Pancreas (tissue), 10 donors: ENCODE data around the gene BPIFB6. TPM values are rescaled to one million over a fixed set of nuclear protein-coding genes. Genes with fewer than 3 reads are reported as not detected.

ENCODE experiments used
- ATAC-seq, 4 donors: fragments of 200-7000 bp; cut with Tn5 transposase; one replicate each; pipeline versions ENCODE4 v1.8.0 to v1.9.1; 2020; ENCODE audit warnings: mild to moderate bottlenecking in 4 of 4, moderate library complexity in 4 of 4
- DNase-seq, 6 donors: peaks; one replicate each; pipeline ENCODE4 v3.0.0-alpha.2; 2020
- FAIRE-seq: peaks from 2 replicates; lab custom pipeline; 2012; peaks lifted over from hg19 to GRCh38; lab: Jason Lieb, UNC
- H3K27ac ChIP-seq, 4 donors: fragments of 200-600 bp; sonication (generic); 1 replicate in 3 of 4; 2 replicates in 1 of 4; pipeline versions ENCODE4 v1.5.0 to v1.8.0; 2020
- H3K27me3 ChIP-seq, 4 donors: fragments of 200-600 bp; one replicate each; pipeline ENCODE4 v1.8.0; 2021
- H3K36me3 ChIP-seq, 3 donors: fragments of 200-600 bp; sonication (generic) in 1 of 3; one replicate each; pipeline versions ENCODE4 v1.5.0 to v1.8.0; 2020 to 2021
- H3K4me1 ChIP-seq, 3 donors: fragments of 200-600 bp; one replicate each; pipeline ENCODE4 v1.8.0; 2021
- H3K4me3 ChIP-seq, 4 donors: fragments of 200-600 bp; sonication (generic) in 2 of 4; one replicate each; pipeline versions ENCODE4 v1.5.0 to v1.8.0; 2020 to 2021
- H3K9me3 ChIP-seq, 4 donors: fragments of 200-600 bp; one replicate each; pipeline ENCODE4 v1.8.0; 2021
- CTCF ChIP-seq, 4 donors: fragments of 200-600 bp; sonication (generic) in 3 of 4; IDR thresholded peaks; one replicate each; pipeline versions ENCODE4 v1.5.0 to v1.8.0; 2021; ENCODE audit warnings: antibody characterized with exemption in 4 of 4
- WGBS, 2 donors: extraction: QIAGEN DNeasy Blood & Tissue Kit; methylation state at CpG; one replicate each; pipeline ENCODE4 v1.1.7; 2013; 5-methylcytosine and 5-hydroxymethylcytosine counted together
- intact Hi-C, 3 donors: fragments of 100-400 bp; cut with DNase I; formaldehyde crosslinking; loops; one replicate each; pipeline versions ENCODE4 v1.11.1 to v1.14.2; 2022
- polyA plus RNA-seq, 2 donors: library from polyadenylated mRNA; stranded (reverse); fragments of 200-250 nt; gene quantifications; one replicate each; pipeline ENCODE4 v1.2.3, GENCODE V29; 2013
- total RNA-seq, 6 donors: library from RNA; stranded (reverse); fragmentation: NEBNext Ultra II Directional in 4 of 6; extraction: Animal tissue kit (Norgen Biotek cat#: 25700) in 4 of 6; gene quantifications; one replicate each; pipeline versions ENCODE4 v1.2.1 to v1.2.4, GENCODE V29; 2021 to 2023
- donor health status: healthy with polysubstance abuse.
- donor health status: DM: no; HTN: no; CAD: no; lungs with moderate emphysema.
- donor health status: DM: no; HTN: no; CAD: no.
- donor health status: control.
- donor health status: control.
- donor health status: Bipolar disorder and iron deficiency.
- donor health status: DM: yes; HTN: yes; CAD: no.
- donor health status: DM: no; HTN: no; CAD: no.
- donor health status: DM: no; HTN: no; CAD: no.
- donor health status: DM: yes; HTN: yes; CAD: no.

BPIFB6 gene
- total and polyA plus RNA-seq, 8 donors, result not detected

- no peak for FAIRE-seq
- WGBS, 2 donors, result 63 to 71% methylated on average over 5 of the region's 5 CpGs
- intact Hi-C loops, result no loop called here
- no peak for TF ChIP-seq CTCF (IDR thresholded peaks at IDR 0.05)
- H3K27me3 ChIP-seq, result no peaks in the 10 kb centered on the region
- no peak overlapping the region for H3K27ac ChIP-seq
- H3K9me3 ChIP-seq, result no peaks in the 10 kb centered on the region
- no peak for ATAC-seq
- H3K4me3 ChIP-seq, result no peak overlapping the region
- DNase-seq, result no peak
- no peaks in the 10 kb centered on the region for H3K36me3 ChIP-seq
- no peaks in the 10 kb centered on the region for H3K4me1 ChIP-seq
These were observed 2.7 kb downstream of the BPIFB6 start for GRCh38 chr20:33034115-33034514.

GRCh38 chr20:33034901-33035492 is 3.5 kb downstream of the BPIFB6 start:
- no peaks in the 10 kb centered on the region for H3K4me1 ChIP-seq
- intact Hi-C loops, result no loop called here
- no peak for FAIRE-seq
- 66 to 73% methylated on average over 6 of the region's 6 CpGs for WGBS, 2 donors
- H3K36me3 ChIP-seq, result no peaks in the 10 kb centered on the region
- no peak for DNase-seq
- H3K9me3 ChIP-seq, result no peaks in the 10 kb centered on the region
- no peaks in the 10 kb centered on the region for H3K27me3 ChIP-seq
- ATAC-seq, result no peak
- no peak overlapping the region for H3K4me3 ChIP-seq
- H3K27ac ChIP-seq, result no peak overlapping the region
- TF ChIP-seq CTCF (IDR thresholded peaks at IDR 0.05), result no peak

GRCh38 chr20:33037456-33037855 is 6.0 kb downstream of the BPIFB6 start:
- DNase-seq (no peak), FAIRE-seq (no peak), ATAC-seq (no peak)
- no peak for TF ChIP-seq CTCF (IDR thresholded peaks at IDR 0.05)
- Histone ChIP-seq H3K4me3 (no peak overlapping the region), H3K9me3 (no peaks in the 10 kb centered on the region), H3K27ac (no peak overlapping the region), H3K36me3 (no peaks in the 10 kb centered on the region), H3K27me3 (no peaks in the 10 kb centered on the region), H3K4me1 (no peaks in the 10 kb centered on the region)
- 49 to 52% methylated on average over 5 of the region's 5 CpGs for WGBS, 2 donors
- intact Hi-C loops, result no loop called here

- WGBS, 2 donors, result 68 to 75% methylated on average over 4 of the region's 4 CpGs
- no peak for ATAC-seq
- H3K27ac ChIP-seq, result no peak overlapping the region
- intact Hi-C loops, result no loop called here
- DNase-seq, result no peak
- no peaks in the 10 kb centered on the region for H3K9me3 ChIP-seq
- H3K36me3 ChIP-seq, result no peaks in the 10 kb centered on the region
- H3K4me3 ChIP-seq, result no peak overlapping the region
- H3K4me1 ChIP-seq, result no peaks in the 10 kb centered on the region
- no peak for TF ChIP-seq CTCF (IDR thresholded peaks at IDR 0.05)
- FAIRE-seq, result no peak
- H3K27me3 ChIP-seq, result no peaks in the 10 kb centered on the region
These were observed 6.8 kb downstream of the BPIFB6 start for GRCh38 chr20:33038243-33038642.

GRCh38 chr20:33042430-33042829 is 11.0 kb downstream of the BPIFB6 start:
- no peak overlapping the region for H3K4me3 ChIP-seq
- H3K9me3 ChIP-seq, result no peaks in the 10 kb centered on the region
- FAIRE-seq, result no peak
- WGBS, 2 donors, result 72 to 75% methylated on average over 3 of the region's 3 CpGs
- TF ChIP-seq CTCF (IDR thresholded peaks at IDR 0.05), result no peak
- no peaks in the 10 kb centered on the region for H3K36me3 ChIP-seq
- intact Hi-C loops, result no loop called here
- no peak for ATAC-seq
- DNase-seq, result no peak
- H3K27ac ChIP-seq, result no peak overlapping the region
- H3K27me3 ChIP-seq, result no peaks in the 10 kb centered on the region
- no peaks in the 10 kb centered on the region for H3K4me1 ChIP-seq
